ENCODE data around the gene NMBR.
"Not testable (repeated sequence)": the region's sequence is repeated elsewhere in the genome, so short reads cannot be mapped to it uniquely, and the experiment has no call there.

NMBR gene

GRCh38 chr6:142154336-142154735 is 7.4 kb upstream of the NMBR start:
- no peak for DNase-seq

GRCh38 chr6:142153196-142153595 is 6.3 kb upstream of the NMBR start:
- no peak for DNase-seq

- DNase-seq, result no peak
Measured at GRCh38 chr6:142152746-142153145, 5.8 kb upstream of the NMBR start.

- DNase-seq, result not testable (repeated sequence)
Measured at GRCh38 chr6:142141531-142141930, 5.4 kb downstream of the NMBR start.

GRCh38 chr6:142138876-142139275 is 8.0 kb downstream of the NMBR start:
- no peak for DNase-seq

GRCh38 chr6:142132625-142133024 is 14.3 kb downstream of the NMBR start, which contains the start of gene GJE1:
GJE1 (plus strand) TSS chr6:142132925; CDS start chr6:142133159, 234 bp downstream.
- no peak for DNase-seq

- no peak for DNase-seq
Measured at GRCh38 chr6:142130814-142131213, 16.1 kb downstream of the NMBR start.

DNA sequence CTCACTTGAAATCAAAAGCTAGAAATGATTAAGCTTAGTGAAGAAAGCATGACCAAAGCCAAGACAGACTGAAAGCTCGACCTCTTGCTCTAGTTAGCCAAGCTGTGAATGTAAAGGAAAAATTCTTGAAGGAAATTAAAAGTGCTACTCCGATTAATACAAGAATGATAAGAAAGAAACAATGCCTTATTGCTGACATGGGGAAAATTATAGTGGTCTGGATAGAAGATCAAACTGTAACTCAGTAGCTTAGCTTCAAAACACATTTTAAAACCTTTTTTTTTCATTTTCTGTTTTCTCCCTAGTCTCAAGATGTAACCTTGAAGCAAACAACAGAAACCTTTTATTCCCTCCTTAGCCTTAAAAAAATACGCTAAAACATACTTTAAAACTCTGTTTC is 25.6 kb downstream of the NMBR start:
- no peak for DNase-seq

- DNase-seq, result no peak
Measured at GRCh38 chr6:142118925-142119324, 28.0 kb downstream of the NMBR start.

- DNase-seq, result no peak
Measured at GRCh38 chr6:142118328-142118727, 28.6 kb downstream of the NMBR start.

GRCh38 chr6:142117366-142117765 is 29.6 kb downstream of the NMBR start:
- DNase-seq, result no peak

GRCh38 chr6:142112451-142113061 is 34.4 kb downstream of the NMBR start:
- DNase-seq, result peak; percentile 84

DNA sequence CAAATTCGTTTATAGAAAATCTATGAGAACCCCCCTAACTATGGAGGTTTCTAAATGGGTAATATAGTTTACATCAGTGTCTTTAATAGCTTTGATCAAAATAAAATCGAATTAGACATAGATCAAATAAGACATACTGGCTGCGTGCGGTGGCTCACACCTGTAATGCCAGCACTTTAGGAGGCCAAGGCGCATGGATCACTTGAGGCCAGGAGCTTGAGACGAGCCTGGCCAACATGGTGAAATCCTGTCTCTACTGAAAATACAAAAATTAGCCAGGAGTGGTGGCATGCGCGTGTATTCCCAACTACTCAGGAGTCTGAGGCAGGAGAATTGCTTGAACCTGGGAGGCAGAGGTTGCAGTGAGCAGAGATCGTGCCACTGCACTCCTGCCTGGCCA is 36.1 kb downstream of the NMBR start:
- DNase-seq, result not testable (repeated sequence)

DNA sequence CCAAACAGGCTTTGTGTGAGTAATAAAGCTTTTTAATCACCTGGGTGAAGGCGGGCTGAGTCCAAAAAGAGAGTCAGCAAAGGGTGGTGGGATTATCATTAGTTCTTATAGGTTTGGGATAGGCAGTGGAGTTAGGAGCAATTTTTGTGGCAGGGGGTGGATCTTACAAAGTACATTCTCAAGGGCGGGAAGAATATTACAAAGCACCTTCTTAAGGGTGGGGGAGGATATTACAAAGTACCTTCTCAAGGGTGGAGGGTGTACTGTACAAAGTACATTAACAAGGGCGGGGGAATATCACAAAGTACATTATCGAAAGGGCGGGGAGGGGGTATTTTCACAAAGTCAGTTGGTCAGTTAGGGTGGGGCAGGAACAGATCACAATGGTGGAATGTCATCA is 42.1 kb downstream of the NMBR start:
- DNase-seq, result not testable (repeated sequence)

GRCh38 chr6:142088858-142089216 is 58.1 kb downstream of the NMBR start:
- DNase-seq, result no peak

DNA sequence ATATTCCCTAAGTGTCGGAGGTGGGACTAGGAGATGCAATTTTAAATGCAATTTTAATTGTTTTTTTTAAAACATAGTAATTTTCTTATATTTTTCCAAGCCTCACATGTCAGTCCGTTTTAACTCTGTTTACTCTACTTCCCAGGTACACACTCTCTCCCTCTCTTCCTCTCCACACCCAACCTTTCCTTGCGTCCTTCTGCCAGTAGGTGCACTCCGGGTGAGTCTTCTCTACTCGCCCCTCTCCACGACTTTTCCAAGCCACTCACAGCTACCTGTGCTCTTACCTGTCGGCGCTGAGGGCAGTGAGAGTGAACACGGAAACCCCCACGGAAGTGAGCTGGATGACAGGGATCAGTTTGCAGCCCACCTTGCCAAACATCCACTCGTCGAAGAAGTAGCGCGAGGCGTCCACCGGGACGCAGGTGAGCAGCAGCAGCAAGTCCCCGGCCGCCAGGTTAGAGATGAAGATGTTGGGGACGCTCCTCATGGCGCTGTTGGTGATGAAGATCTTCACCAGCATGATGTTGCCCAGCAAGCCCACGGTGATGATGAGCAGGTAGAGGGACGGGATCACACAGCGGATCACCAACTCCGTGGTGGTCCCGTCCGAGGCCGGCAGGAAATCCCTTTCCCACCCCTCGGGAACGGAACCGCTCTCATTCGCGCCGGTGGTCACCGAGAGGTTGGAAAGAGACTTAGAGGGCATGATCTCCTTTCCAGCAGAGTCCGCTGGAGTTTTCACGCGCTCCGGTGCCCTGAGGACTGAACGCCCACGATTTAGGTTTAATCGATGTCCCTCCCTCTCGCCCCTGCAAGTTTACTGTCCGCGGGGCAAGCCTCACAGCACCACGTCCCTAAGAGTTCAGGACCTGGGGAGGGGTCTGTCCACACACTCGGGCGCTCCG is 58.7 kb downstream of the NMBR start:
- no peak for DNase-seq

DNA sequence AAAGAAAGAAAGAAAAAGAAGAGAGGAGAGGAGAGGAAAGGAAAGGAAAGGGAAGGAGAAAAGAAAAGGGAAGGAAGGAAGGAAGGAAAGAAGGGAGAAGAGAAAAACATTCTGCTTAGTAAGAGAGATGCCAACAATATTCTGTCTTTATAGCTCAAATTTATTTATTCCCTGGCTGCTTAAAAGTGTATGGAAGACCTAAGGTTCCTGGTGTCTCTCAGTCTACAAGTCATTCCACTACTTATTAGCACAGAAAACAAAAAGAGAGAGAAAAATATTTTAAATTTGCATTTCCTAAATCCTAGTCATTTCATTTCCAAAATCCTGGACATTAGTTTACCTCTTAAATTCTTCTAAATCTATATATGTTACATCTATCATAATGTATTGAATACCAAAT is 67.8 kb downstream of the NMBR start:
- DNase-seq, result no peak

DNA sequence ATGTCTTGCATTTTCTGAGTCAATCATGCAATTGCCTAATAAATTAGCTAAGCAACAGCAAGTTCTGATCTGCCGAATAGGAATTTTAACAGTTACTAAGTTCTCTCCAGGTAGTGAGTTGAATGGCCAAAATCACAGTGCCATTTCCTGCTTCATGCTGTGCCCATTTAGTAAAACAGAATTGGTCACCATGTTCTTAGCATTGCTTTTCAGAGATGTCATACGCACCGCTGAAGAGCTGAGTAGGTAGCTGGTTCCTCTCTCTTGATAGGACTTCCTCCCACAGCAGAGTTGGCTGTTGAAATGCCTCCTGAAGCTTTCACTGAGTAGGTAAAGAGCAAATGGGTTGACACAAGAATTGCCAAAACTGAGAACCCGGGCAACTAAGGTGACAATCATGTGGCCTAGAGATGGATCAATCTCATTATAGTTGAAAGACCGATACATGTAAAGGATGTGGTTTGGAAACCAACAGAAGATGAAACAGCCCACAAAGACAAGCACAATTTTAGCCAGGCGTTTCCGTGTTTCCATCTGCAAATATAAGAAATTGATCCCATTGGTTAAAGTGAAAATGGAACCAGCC is 71.3 kb downstream of the NMBR start:
- no peak for DNase-seq

DNA sequence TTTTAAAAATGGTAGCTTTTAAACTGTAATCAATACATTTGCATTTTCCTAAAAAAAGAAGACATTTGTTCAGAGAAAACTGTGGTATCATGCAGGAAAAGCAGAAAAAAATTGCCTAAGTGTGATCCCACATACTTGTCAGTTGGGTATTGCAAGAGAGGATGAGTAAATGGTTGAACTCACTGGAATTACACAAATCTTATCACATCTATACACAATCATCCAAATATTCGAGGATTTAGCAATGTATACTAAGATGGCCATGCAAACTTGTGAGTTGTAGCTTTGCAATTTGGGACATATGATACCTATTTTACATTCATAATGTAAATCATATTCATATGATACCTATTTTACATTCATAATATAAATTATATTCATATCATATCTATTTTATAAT is 72.4 kb downstream of the NMBR start:
- no peak for DNase-seq

- no peak for DNase-seq
Measured at GRCh38 chr6:142071981-142072380, 74.9 kb downstream of the NMBR start.

GRCh38 chr6:142068416-142068815 is 78.5 kb downstream of the NMBR start:
- DNase-seq, result no peak

- not testable (repeated sequence) for DNase-seq
Measured at GRCh38 chr6:142062861-142063260, 84.1 kb downstream of the NMBR start.

GRCh38 chr6:142058551-142059290 is 88.2 kb downstream of the NMBR start:
- DNase-seq, result no peak

All from stimulated activated CD4-positive, alpha-beta T cell treated with anti-CD3 and anti-CD28 coated beads, Interleukin-15, amount 100 ng/mL, for 24 hours (primary cell).